ENCODE data around the gene RASGRP2. TPM values are rescaled to one million over a fixed set of nuclear protein-coding genes. Genes with fewer than 3 reads are reported as not detected.
"Not testable (repeated sequence)": the region's sequence is repeated elsewhere in the genome, so short reads cannot be mapped to it uniquely, and the experiment has no call there.

The RASGRP2 gene
- total RNA-seq, 1 donor from 2014 or later, result 30.8 TPM

- no peak for DNase-seq
Measured at GRCh38 chr11:64718084-64718779, 25.7 kb downstream of the RASGRP2 start.

GRCh38 chr11:64717268-64717578 is 26.7 kb downstream of the RASGRP2 start:
- no peak for DNase-seq

GRCh38 chr11:64716473-64717267 is 27.3 kb downstream of the RASGRP2 start:
- no peak for DNase-seq

DNA sequence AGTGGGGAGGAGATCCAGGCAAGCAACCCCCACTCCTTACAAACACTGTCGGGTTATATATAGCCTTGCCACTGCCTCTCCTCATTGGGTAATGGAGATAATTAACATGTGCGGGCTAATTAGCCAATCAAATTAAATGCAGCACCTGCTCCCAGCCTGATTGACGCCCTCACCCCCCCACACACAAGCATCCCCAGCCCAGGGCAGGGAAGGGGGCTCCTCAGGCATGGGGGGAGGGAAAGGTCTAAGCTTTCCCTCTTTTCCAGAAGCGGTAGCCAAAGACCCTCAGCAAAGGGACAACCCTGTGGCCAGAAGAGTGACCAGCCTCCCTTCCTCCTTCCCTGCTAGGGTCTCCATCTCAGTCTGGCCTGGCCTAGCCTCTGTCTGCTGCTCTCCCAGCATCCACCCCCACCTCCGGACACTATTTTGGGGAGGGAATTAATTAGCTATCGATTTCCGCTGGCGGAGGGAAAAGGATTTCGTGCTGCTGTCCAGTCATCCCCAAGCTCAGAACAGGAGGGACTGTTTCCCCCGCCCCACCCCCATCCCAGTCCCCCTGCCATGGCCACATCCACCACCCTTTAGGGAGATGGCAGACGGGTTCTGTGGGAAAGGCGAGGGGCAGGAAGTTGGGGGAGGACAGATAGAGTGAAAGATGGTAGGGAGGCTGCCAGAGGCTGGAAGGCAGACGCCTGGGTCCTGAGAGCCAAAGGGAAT is 28.0 kb downstream of the RASGRP2 start:
- DNase-seq, result no peak

- no peak for DNase-seq
Measured at GRCh38 chr11:64715110-64715509, 28.8 kb downstream of the RASGRP2 start.

- no peak for DNase-seq
Measured at GRCh38 chr11:64714666-64715065, 29.3 kb downstream of the RASGRP2 start.

DNA sequence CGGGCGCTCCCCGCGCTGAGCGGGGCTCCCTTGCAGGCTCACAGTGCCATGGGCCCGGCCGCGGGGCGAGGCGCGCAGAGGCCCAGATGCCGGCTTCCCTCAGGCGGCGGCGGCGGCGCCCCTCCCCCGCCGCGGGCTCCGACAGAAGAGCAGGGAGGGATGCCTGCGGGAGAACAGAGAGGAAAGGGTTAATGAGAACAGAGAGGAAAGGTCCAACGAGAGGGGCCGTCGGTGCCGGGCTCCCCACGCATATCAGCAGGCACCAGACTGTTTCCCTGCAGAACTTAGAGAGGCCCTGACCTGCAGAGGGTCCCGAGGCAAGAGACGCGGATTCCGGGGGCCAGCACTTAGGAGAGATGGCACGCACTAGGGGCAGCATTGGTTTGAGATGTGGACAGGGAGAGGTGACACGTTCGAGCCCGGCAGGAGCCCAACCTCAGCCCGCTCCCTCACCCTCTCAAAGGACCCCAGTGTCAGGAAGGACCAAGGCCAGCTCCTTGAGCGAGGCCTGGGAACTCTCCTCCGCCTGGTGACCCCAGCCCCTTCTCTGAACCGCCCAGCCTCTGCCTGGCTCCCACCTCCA is 30.1 kb downstream of the RASGRP2 start:
- DNase-seq, result no peak

DNA sequence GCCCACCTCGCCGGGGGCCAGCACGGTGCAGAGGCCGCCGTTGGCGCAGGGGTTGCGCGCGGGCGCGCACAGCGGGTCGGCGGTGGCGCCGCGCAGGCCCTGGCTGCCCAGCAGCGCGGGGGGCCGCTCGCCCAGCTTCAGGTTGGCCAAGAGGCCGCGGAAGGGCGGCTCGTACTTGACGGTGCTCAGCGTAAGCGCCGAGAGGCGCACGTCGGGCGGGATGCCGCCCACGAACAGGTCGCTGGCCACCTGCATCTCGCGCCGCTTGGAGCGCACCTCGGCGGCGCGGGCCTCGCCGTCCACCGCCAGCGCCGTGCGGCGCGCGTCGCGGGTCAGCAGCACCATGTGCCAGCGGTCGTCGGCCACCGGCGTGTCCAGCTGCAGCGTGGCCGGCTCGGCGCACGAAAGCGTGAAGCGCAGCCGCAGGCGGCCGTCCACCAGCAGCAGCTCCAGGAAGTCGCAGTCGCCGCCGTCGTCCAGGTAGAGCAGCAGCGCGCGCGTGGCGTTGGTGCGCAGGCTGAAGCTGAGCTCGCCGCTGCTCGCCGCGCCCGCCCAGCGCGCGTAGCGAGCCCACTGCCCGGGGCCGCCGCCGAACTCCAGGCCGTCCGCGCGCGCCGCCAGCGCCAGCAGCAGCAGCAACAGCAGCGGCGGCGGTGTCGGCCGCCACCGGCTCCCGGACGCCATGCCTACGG is 30.8 kb downstream of the RASGRP2 start:
- peak; percentile 75 for DNase-seq

DNA sequence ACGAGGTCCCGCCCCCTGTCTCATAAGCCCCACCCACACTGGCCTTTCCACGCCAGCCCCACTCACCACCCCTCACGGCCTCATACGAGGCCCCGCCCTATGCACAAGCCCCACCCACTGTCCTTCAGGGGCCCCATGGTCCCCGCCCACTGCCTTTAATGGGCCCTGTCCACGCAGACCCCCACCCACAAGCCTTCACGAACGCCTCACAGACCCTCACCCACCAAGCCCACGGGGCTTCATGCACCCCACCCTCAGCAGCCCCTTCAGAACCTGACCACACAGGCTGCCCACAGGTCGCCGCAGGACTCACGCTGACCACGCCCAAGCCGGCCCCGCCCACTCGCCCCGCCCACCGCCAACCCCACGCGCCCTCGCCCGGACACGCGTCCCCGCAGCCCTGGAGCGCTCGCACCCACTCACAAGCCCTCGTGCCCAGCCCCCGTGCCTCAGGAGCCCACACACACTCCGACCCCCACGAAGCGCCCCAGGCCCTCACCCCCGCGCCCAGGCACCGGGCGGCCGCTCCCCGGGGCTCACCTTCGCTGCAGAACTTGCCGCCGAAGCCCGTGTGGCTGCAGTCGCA is 31.4 kb downstream of the RASGRP2 start:
- no peak for DNase-seq

DNA sequence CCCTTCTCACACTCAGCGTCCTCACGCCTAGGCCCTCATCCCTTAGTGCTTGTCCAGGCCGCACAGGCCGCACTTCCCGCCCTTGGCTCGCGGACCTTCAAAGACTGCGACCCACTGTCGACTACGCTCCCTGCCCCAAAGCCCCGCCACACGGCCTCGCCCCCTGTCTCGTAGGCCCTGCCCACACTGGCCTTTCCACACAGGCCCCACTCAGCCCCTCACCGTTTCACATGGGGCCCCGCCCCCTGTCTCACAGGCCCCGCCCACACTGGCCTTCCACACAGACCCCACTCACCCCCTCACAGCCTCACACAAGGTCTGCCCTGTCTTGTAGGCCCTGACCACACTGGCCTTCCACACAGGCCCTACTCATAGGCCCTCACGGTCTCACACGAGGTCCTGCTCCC is 32.0 kb downstream of the RASGRP2 start:
- DNase-seq, result no peak

- no peak for DNase-seq
Measured at GRCh38 chr11:64711138-64711955, 32.6 kb downstream of the RASGRP2 start.

- DNase-seq, result no peak
Measured at GRCh38 chr11:64710418-64711137, 33.4 kb downstream of the RASGRP2 start.

GRCh38 chr11:64705501-64705900 is 38.4 kb downstream of the RASGRP2 start:
- no peak for DNase-seq

DNA sequence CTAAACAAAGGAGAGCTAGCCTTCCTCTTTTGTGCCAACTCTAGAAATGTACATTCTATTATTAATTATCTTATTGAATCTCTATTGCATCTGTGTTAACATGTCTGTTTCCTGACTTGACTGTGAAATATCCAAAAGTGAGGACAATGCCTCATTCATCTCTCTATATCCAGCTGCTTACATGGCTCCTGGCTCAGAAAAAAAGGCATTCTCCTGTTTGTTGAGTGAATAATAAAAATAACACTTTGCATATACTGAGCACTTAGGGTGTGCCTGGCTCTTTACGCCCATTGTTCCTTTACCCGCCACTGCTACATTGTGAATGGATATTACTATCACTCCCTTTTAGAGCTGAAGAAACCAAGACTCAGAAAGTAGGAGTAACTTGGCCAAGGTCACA is 40.9 kb downstream of the RASGRP2 start:
- no peak for DNase-seq

GRCh38 chr11:64701956-64702355 is 42.0 kb downstream of the RASGRP2 start:
- DNase-seq, result not testable (repeated sequence)

- DNase-seq, result no peak
Measured at GRCh38 chr11:64698427-64698826, 45.5 kb downstream of the RASGRP2 start.

- no peak for DNase-seq
Measured at GRCh38 chr11:64697663-64698375, 46.1 kb downstream of the RASGRP2 start.

GRCh38 chr11:64696045-64696444 is 47.9 kb downstream of the RASGRP2 start:
- no peak for DNase-seq

DNA sequence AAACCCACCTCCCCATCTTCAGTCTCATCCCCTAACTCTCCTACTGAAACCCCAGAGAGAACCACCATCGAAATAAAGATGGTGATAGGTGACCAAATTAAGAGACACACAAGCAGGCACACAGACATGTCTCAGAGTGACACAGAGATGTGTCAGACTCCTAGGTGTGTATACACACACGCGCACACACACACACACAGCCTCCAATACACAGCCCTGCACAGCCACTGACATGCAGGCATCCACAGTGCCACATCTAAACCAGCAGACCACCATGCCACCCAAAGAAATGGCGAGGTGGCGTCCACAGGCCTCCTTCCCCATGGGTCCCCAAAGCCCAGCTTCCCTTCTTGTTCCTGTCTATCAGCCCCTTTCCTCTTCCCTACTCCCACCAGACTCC is 48.4 kb downstream of the RASGRP2 start:
- DNase-seq, result no peak
